Cardiac septum (tissue), 1 donor: ENCODE data around the gene GLCE. TPM values are rescaled to one million over a fixed set of nuclear protein-coding genes. Genes with fewer than 3 reads are reported as not detected.

Source experiments
- DNase-seq: peaks from one replicate; pipeline ENCODE4 v3.0.0-alpha.2; 2020; ENCODE audit warnings: low spot score
- intact Hi-C: fragments of 100-400 bp; cut with DNase I; formaldehyde crosslinking; loops from one replicate; pipeline ENCODE4 v1.14.0; 2022
- total RNA-seq: library from RNA; stranded (reverse); fragmentation: NEBNext Ultra II Directional; extraction: Animal tissue kit (Norgen Biotek cat#: 25700); gene quantifications from one replicate; pipeline ENCODE4 v1.2.1, GENCODE V29; 2021
- donor health status: DM: no; HTN: no; CAD: no.

The GLCE gene
- total RNA-seq, 1 donor from 2014 or later, result 6.2 TPM

GRCh38 chr15:69232765-69233164, 72.3 kb downstream of the GLCE start:
- intact Hi-C loops, result no loop called here
- DNase-seq, result no peak

GRCh38 chr15:69234676-69235075, 74.2 kb downstream of the GLCE start:
- intact Hi-C loops, result no loop called here
- no peak for DNase-seq

- no peak for DNase-seq
- intact Hi-C loops, result no loop called here
Observed at GRCh38 chr15:69236505-69236904, 76.1 kb downstream of the GLCE start.

GRCh38 chr15:69237718-69238117, 77.3 kb downstream of the GLCE start:
- intact Hi-C loops, result no loop called here
- no peak for DNase-seq

GRCh38 chr15:69244798-69245197, 84.4 kb downstream of the GLCE start:
- DNase-seq, result no peak
- intact Hi-C loops, result no loop called here

- DNase-seq, result no peak
Observed at GRCh38 chr15:69253156-69253555, 92.7 kb downstream of the GLCE start.

GRCh38 chr15:69265347-69265955, 105.0 kb downstream of the GLCE start:
- no peak for DNase-seq
- intact Hi-C loops, result loop anchor here (2.0 to 5.0 kb wide), 2 partner anchors 103 to 207 kb away; partner anchors contain the start of gene GLCE

More at GRCh38 chr15:69253156-69253555, 92.7 kb downstream of the GLCE start:
- intact Hi-C loops, result no loop called here

GRCh38 chr15:69271217-69271616, 110.8 kb downstream of the GLCE start:
- no peak for DNase-seq
- intact Hi-C loops, result loop anchor here (10.0 kb wide), 1 partner anchor 124 kb away; no protein-coding TSS in a partner anchor

GRCh38 chr15:69272139-69272538, 111.7 kb downstream of the GLCE start:
- DNase-seq, result no peak
- intact Hi-C loops, result loop anchor here (10.0 kb wide), 1 partner anchor 123 kb away; no protein-coding TSS in a partner anchor

- intact Hi-C loops, result loop anchor here (10.0 kb wide), 1 partner anchor 122 kb away; no protein-coding TSS in a partner anchor
- no peak for DNase-seq
Observed at GRCh38 chr15:69272891-69273290, 112.5 kb downstream of the GLCE start.

- intact Hi-C loops, result loop anchor here (10.0 kb wide), 1 partner anchor 120 kb away; no protein-coding TSS in a partner anchor
- DNase-seq, result no peak
Observed at GRCh38 chr15:69275074-69275670, 114.7 kb downstream of the GLCE start.

- intact Hi-C loops, result loop anchor here (10.0 kb wide), 1 partner anchor 119 kb away; no protein-coding TSS in a partner anchor
- no peak for DNase-seq
Observed at GRCh38 chr15:69275933-69276560, 115.6 kb downstream of the GLCE start.

GRCh38 chr15:69277316-69277715, 116.9 kb downstream of the GLCE start:
- no peak for DNase-seq
- intact Hi-C loops, result loop anchor here (10.0 kb wide), 1 partner anchor 117 kb away; no protein-coding TSS in a partner anchor

GRCh38 chr15:69279636-69280035, 119.2 kb downstream of the GLCE start:
- intact Hi-C loops, result loop anchor here (10.0 kb wide), 1 partner anchor 115 kb away; no protein-coding TSS in a partner anchor
- no peak for DNase-seq

- DNase-seq, result no peak
- intact Hi-C loops, result no loop called here
Observed at GRCh38 chr15:69280783-69281182, 120.3 kb downstream of the GLCE start.

GRCh38 chr15:69282104-69282743, 121.8 kb downstream of the GLCE start:
- intact Hi-C loops, result no loop called here
- no peak for DNase-seq

GRCh38 chr15:69285834-69286233, 125.4 kb downstream of the GLCE start:
- DNase-seq, result no peak
- intact Hi-C loops, result no loop called here

GRCh38 chr15:69288011-69288410, 127.6 kb downstream of the GLCE start:
- intact Hi-C loops, result no loop called here

GRCh38 chr15:69288531-69289341, 128.3 kb downstream of the GLCE start:
- DNase-seq, result no peak
- intact Hi-C loops, result no loop called here

More at GRCh38 chr15:69288011-69288410, 127.6 kb downstream of the GLCE start:
- DNase-seq, result no peak
